ENCODE measurements around the gene HMGA1. TPM values are rescaled to one million over a fixed set of nuclear protein-coding genes. Genes with fewer than 3 reads are reported as not detected.
A peak's percentile ranks its signal among the peaks of the same experiment; 100 is the strongest.

HMGA1 gene
- total and polyA plus RNA-seq, 8 donors: 17.0 to 38.7 (median 21.5) TPM

- peak in 3 of 6 donors; percentile 56 to 74 (median 59) for DNase-seq
- FAIRE-seq: no peak
- Histone ChIP-seq H3K27me3 (no peaks in the 10 kb centered on the region), H3K4me3 (peak overlapping the region in 1 of 4 donors; percentile 60), H3K9me3 (no peaks in the 10 kb centered on the region), H3K4me1 (no peaks in the 10 kb centered on the region), H3K27ac (no peak overlapping the region), H3K36me3 (no peaks in the 10 kb centered on the region)
- intact Hi-C loops (cut with DNase I): no loop called here
- ATAC-seq: no peak
- no peak for TF ChIP-seq CTCF (IDR thresholded peaks at IDR 0.05)
- 29 to 33% methylated on average over 7 of the region's 7 CpGs for WGBS, 2 donors
Observed at GRCh38 chr6:34195726-34196115, 41.0 kb upstream of the HMGA1 start.

GRCh38 chr6:34196116-34196832 lies 40.4 kb upstream of the HMGA1 start:
- WGBS, 2 donors: 4% methylated on average over 53 to 54 of the region's 54 CpGs
- intact Hi-C loops (cut with DNase I): no loop called here
- H3K27me3 ChIP-seq: no peaks in the 10 kb centered on the region
- no peaks in the 10 kb centered on the region for H3K36me3 ChIP-seq
- H3K4me1 ChIP-seq: no peaks in the 10 kb centered on the region
- no peak overlapping the region for H3K27ac ChIP-seq
- ATAC-seq: peak; percentile 99 to 100 (median 100)
- peak overlapping the region; percentile 13 to 60 (median 34) for H3K4me3 ChIP-seq
- TF ChIP-seq CTCF (IDR thresholded peaks at IDR 0.05): peak; percentile 95 to 97 (median 96)
- H3K9me3 ChIP-seq: no peaks in the 10 kb centered on the region
- DNase-seq: peak; percentile 71 to 98 (median 88)
- no peak for FAIRE-seq

GRCh38 chr6:34196833-34197195 lies 39.9 kb upstream of the HMGA1 start:
- FAIRE-seq (no peak), ATAC-seq (peak in 1 of 4 donors; percentile 28), DNase-seq (peak in 1 of 6 donors; percentile 70)
- TF ChIP-seq CTCF (IDR thresholded peaks at IDR 0.05): no peak
- no peaks in the 10 kb centered on the region for H3K9me3 ChIP-seq
- WGBS, 2 donors: 61 to 63% methylated on average over 9 to 10 of the region's 10 CpGs
- no peaks in the 10 kb centered on the region for H3K27me3 ChIP-seq
- intact Hi-C loops (cut with DNase I): no loop called here
- H3K4me1 ChIP-seq: no peaks in the 10 kb centered on the region
- H3K27ac ChIP-seq: no peak overlapping the region
- H3K36me3 ChIP-seq: no peaks in the 10 kb centered on the region
- peak overlapping the region; percentile 13 to 60 (median 34) for H3K4me3 ChIP-seq

- no peaks in the 10 kb centered on the region for H3K9me3 ChIP-seq
- no peak for ATAC-seq
- H3K27ac ChIP-seq: no peak overlapping the region
- no peak for FAIRE-seq
- intact Hi-C loops (cut with DNase I): no loop called here
- H3K27me3 ChIP-seq: no peaks in the 10 kb centered on the region
- no peaks in the 10 kb centered on the region for H3K4me1 ChIP-seq
- WGBS, 2 donors: 68 to 75% methylated on average over 5 of the region's 5 CpGs
- no peak for TF ChIP-seq CTCF (IDR thresholded peaks at IDR 0.05)
- DNase-seq: no peak
- no peak overlapping the region for H3K4me3 ChIP-seq
- H3K36me3 ChIP-seq: no peaks in the 10 kb centered on the region
Observed at GRCh38 chr6:34200340-34200971, 36.2 kb upstream of the HMGA1 start.

All from pancreas (tissue), 10 donors.